C4-2B (cell line): ENCODE measurements around the gene APCDD1L.

ENCODE experiments used
- CTCF ChIP-seq: fragments of 450-650 bp; conservative IDR thresholded peaks from 2 replicates; pipeline ENCODE4 v1.5.1; 2017; ENCODE audit warnings: mild to moderate bottlenecking
- ZFX ChIP-seq: fragments of 450-650 bp; IDR thresholded peaks from 2 replicates; pipeline ENCODE4 v1.6.1; 2017

DNA sequence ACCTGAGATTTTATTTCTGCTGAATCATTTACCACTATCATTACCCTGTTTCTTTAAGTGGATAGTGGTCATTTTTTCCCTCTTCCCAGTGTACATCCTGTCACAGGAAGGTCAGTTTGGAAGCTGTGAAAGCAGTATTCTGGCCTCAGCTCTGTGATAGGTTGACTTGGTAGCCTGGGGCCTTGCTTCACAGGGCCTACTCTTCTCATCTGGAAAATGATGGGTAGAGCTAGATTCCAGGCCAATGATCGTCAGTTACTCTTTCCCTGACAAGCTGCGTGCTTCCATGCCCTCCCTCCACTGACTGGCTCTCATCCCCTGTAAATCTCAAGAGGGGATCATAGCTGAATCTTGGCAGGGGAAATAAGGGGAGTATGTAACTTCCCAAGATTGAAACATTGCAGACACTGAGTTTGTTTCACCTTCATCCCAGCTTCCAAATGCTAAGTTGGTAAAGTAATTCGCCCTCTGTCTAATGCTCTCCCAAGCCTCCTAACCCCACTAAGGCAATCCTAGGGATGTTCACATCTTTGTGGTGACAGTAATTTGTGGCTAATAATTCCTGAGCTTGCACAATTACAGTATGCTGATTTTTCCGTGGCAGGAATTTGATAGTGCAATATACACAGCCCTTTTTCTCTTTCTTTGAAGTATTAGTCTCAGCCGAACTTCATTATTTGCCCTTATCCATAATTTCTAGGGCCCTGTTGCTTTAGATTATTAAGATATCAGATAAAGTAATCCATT, 75.0 kb downstream of the APCDD1L start:
- TF ChIP-seq CTCF (no peak), ZFX (no peak)
